GM19328 (cell line): Measurements from ENCODE around the gene VMAC.
"Not testable (repeated sequence)": the region's sequence is repeated elsewhere in the genome, so short reads cannot be mapped to it uniquely, and the experiment has no call there.

Experiments
- ATAC-seq: cut with Tn5 transposase; IDR thresholded peaks from one replicate; pipeline ENCODE4 v1.9.1; 2021; ENCODE audit warnings: mild to moderate bottlenecking, moderate library complexity; ENCODE audit not compliant: unreplicated experiment

The VMAC gene

DNA sequence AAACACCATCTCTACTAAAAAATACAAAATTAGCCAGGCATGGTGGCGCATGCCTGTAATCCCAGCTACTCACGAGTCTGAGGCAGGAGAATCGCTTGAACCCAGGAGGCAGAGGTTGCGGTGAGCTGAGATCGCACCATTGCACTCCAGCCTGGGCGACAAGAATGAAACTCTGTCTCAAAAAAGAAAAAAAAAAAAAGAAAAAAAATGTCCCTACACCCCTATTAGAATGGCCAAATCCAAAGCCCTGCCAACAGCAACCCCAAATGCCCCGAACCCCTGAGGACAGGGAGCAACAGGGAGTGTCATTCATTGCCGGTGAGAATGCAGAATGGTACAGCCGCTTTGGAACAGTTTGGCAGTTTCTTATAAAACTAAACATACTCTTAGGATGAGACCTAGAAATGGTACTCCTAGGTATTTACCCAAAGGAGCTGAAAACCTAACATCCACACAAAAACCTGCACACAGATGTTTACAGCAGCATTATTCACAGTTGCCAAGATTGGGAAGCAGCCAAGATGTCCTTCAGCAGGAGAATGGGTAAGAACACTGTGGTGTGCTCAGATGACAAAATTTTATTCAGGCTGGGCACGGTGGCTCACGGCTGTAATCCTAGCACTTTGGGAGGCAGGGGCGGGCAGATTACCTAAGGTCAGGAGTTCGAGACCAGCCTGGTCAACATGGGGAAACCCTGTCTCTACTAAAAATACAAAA lies 21.4 kb upstream of the VMAC start:
- ATAC-seq: not testable (repeated sequence)

GRCh38 chr19:5884065-5884811 lies 20.4 kb upstream of the VMAC start:
- ATAC-seq: not testable (repeated sequence)

GRCh38 chr19:5889288-5889971 lies 15.2 kb upstream of the VMAC start:
- ATAC-seq: no peak

DNA sequence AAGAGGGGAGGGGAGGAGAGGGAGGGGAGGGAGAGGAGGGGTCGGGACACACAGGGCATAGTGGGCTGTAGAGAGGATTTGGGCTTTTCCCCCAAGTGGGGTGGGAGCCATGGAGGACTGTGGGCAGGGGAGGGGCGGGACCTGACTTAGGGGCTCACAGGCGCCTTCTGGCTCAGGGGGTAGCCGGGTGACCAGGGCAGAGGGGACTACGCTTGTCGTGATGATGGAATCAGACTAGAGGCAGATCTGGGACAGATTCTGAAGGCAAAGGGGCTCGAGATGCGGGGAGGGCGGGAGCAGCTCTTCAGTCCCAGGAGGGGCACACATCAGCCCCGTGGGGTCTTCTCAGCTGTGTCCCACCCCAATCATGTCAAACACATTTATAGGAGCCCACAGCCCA lies 14.6 kb upstream of the VMAC start:
- ATAC-seq: no peak

GRCh38 chr19:5891572-5891937 lies 13.1 kb upstream of the VMAC start:
- ATAC-seq: no peak

GRCh38 chr19:5891938-5892771 lies 12.5 kb upstream of the VMAC start:
- no peak for ATAC-seq

- ATAC-seq: no peak
Observed at GRCh38 chr19:5892772-5893275, 11.8 kb upstream of the VMAC start.

GRCh38 chr19:5893296-5893903 lies 11.3 kb upstream of the VMAC start:
- no peak for ATAC-seq

DNA sequence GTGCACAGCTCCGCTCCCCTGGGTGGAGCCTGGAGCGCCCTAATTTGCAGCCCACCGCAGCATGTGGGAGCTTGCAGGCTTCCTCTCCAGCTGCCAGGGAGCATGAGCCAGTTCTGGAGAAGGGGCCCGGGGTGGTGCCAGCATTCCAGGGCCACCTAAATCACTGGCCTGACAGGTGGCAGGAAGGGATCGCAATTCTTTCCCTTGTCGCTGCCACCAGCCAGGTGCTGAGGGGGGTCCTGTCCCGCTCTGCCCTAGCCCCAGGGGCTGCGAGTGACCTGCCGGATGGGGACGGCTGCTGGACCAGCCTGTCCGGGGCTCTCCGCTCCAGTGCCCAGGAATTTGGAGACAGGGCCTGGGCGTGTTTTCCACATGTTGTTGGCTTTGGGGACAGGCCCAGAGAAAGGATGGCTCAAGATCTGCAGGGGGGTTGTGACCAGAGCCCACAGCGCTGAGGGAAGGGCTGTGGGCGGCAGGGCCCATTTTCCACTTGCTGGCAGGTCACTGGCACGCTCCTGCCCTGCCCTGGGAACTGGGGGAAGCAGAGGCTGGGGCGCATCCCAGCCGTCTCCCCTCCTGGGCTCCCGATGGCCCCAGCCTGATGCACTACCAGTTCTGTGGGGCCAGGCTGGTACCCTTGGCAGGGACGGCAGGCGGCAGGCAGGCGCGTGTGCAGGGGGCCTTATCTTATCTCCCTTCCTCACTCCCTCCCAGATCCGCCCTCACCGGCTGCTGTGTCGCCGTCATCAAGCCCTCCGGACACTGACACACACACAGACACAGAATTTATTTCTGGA lies 10.6 kb upstream of the VMAC start:
- no peak for ATAC-seq

DNA sequence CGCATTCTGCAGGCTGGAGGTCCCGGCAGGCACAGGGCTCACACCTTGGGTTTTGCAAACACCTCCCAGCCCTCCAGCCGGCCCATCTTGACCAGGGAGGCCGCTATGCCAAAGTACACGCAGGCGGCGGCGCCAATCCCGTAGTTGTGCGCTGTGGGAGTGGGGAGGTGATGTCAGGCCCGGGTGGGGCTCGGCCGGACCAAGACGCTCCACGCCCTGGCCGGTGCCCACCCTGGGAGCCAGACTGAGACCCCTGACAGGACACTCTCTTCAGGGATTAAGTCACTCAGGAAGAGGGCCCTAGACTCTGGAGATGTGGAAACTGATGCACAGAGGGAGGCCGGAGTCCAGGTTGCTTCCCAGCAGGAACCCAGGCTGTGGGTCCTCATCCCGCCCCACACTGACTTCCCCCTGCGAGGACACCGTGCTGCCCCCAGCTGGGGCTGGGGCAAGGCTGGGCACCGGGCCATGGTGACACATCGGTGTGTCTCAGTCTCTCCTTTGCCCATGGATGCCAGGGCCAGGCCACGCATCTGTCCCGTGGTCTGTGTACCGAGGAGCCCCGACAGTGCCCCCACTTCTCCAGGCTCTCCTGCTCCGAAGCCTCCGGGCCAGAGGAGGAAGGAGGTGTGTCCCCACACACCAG lies 9.8 kb upstream of the VMAC start:
- no peak for ATAC-seq

DNA sequence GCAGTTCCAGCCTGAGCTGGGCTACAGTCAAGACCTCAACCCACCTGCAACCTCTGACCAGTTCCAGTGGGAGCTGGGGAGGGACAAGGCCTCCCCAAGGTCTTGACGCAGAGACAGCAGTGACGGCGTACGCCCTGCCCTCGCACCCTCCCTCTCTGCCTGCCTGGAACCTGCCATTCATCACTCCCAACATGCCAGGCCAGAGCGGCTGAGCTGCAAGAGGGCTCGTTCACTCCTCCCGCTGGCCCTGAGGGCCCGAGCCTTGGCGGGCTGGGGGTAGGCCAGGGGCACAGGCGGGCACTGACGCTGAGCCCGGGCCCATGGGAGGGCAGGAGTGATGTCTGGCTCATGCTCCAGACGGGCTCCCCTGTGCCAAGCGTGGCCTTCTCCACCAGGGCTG lies 9.3 kb upstream of the VMAC start:
- no peak for ATAC-seq

DNA sequence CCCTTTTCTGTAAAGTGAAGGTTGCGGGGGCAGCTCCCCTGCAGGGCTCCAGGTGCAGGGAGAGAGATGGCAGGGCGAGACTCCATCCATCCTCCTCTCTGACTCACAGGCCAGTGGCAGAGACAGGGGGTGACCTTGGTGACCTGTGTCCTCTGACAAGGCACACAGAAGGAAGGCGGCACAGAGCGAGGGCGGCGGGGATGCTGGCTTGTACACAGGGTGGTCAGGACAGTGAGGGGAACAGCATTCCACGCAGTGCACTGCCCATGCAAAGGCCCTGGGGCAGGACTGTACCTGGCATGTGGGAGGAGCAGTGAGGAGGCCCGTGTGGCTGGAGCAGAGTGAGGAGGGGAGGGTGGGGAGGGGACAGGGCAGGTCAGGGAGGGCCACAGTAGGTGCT lies 8.8 kb upstream of the VMAC start:
- ATAC-seq: no peak

- ATAC-seq: no peak
Observed at GRCh38 chr19:5896365-5897076, 8.2 kb upstream of the VMAC start.

GRCh38 chr19:5897189-5897969 lies 7.3 kb upstream of the VMAC start:
- ATAC-seq: no peak

GRCh38 chr19:5899728-5900526 lies 4.7 kb upstream of the VMAC start:
- no peak for ATAC-seq

DNA sequence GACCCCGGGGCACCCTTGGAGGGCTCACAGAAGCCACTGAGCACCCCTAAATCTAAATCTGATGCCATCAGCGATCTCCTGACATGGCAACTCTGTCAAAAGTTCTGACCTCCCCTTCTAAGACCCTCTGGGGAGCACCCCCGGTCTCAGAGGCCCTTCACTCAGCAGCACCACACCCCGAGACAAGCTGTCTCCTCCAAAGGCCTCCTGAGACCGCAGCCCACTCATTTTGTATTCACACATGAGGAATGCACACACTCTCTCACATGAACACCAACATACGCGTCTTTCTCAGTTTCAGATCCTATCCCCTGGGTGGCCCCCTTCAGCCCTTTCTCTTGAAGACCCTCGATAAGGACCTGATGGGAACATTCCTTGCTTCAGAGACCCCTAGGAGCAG lies 3.7 kb upstream of the VMAC start:
- no peak for ATAC-seq

- ATAC-seq: no peak
Observed at GRCh38 chr19:5903056-5903623, 1.5 kb upstream of the VMAC start.
